ENCODE measurements around the gene IL1RAPL2. TPM values are rescaled to one million over a fixed set of nuclear protein-coding genes. Genes with fewer than 3 reads are reported as not detected.

The IL1RAPL2 gene
- total RNA-seq (not detected in 2 replicates), polyA plus RNA-seq (not detected in 2 replicates), polyA minus RNA-seq (not detected in 2 replicates)
- 0.09 TPM for total RNA-seq (2013)

DNA sequence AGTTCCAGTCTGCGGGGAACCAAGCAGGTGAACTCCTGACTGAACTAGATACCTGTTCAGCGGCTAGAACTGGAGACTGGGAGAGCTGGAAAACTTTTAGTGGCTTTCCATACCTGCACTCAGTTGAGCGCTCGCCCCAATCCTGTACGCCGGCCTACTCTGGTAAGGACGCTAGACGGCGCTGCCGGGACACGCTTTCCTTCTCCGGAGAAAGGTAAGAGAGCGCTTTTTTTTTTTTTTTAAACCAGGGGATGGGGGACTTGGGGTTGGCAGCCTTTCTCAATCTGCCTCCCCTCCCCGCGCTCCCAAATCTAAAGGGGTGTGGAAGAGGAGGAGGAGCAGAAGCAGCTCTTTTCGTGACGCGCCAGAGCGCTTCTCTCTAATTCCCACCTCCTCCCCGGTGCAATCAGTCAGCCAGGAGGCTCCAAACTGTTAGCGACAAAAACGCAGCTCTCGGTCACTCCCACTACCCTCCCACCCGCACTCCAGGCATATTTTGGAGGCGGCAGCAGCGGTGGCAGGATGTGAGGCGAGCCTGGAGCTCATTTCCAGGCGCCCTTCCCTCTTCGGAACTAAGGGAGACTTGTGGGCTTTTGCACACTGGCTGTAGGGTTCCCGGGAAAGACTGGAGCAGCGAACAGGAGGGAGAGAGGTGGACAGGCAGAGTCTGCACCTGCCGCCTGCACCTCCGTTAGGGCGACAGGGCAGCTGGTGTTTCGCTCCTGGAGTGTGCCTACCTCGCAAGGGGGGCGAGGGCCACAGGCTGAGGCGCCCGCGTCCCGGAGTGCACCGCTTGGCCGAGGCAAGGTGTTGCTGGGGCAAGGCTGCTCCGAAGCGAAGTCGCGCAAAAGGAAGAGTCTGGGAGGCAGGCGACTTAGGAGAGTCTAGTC is at the start of gene IL1RAPL2:
Gene IL1RAPL2 (plus strand): TSS at position 409 of the 890 bp plus-strand sequence.
- POLR2A ChIA-PET, result no interaction called here
- WGBS (ENCODE audit: insufficient coverage), result 9% methylated on average over 13 of the region's 48 CpGs
- Histone ChIP-seq H3K27ac (ENCODE audit: low read length in 2 of 2) (no peak within 1 kb of the TSS), H3K79me2 (ENCODE audit: control insufficient read depth, insufficient read depth, low read length) (no peaks in the 10 kb centered on the region), H2AFZ (ENCODE audit: insufficient read depth, low read depth, low read length, poor library complexity, severe bottlenecking) (no peak within 1 kb of the TSS), H3K4me3 (ENCODE audit: control extremely low read depth in 1 of 5, extremely low read depth in 1 of 5, insufficient read depth in 1 of 5, low read depth in 2 of 5, low read length in 4 of 5) (no peak within 1 kb of the TSS), H3K9me3 (ENCODE audit: control extremely low read depth in 1 of 3, control insufficient read depth in 2 of 3, insufficient read depth in 1 of 3, low read length in 2 of 3) (no peaks in the 10 kb centered on the region), H3K4me2 (replicated peaks; ENCODE audit: low read depth, low read length, poor library complexity, severe bottlenecking) (no peak within 1 kb of the TSS), H3K36me3 (replicated peaks in 1 of 2; ENCODE audit: control extremely low read depth in 1 of 2, control insufficient read depth in 1 of 2, extremely low read depth in 1 of 2, insufficient read depth in 2 of 2, low read length in 1 of 2) (no peaks in the 10 kb centered on the region), H4K20me1 (ENCODE audit: control insufficient read depth, insufficient read depth, low read length, poor library complexity, severe bottlenecking) (no peaks in the 10 kb centered on the region), H3K27me3 (replicated peaks in 1 of 4; ENCODE audit: control extremely low read depth in 1 of 4, control insufficient read depth in 3 of 4, insufficient read depth in 4 of 4, low read length in 3 of 4) (peaks cover 0 to 5% (median 3%) of the 10 kb centered on the region in 4 experiments), H3K9ac (ENCODE audit: low read length) (no peak within 1 kb of the TSS), H3K4me1 (ENCODE audit: control insufficient read depth in 2 of 2, insufficient read depth in 2 of 2, low read length in 2 of 2) (no peaks in the 10 kb centered on the region)
- no peak within 1 kb of the TSS for H3K27ac Mint-ChIP-seq
- no peaks in the 10 kb centered on the region for H3K9me3 Mint-ChIP-seq (ENCODE audit: insufficient read depth)
- intact Hi-C loops (cut with micrococcal nuclease), result no loop called here
- TF ChIP-seq EZH2 (IDR thresholded peaks at IDR 0.05; ENCODE audit: borderline replicate concordance, insufficient read depth, low read depth, low read length, poor library complexity, severe bottlenecking), result no peak
- TF ChIP-seq CTCF (IDR thresholded peaks at IDR 0.05), result no peak
- DNase-seq, result no peak
- H3K4me1 Mint-ChIP-seq, result no peaks in the 10 kb centered on the region
- H3K4me3 Mint-ChIP-seq, result no peak within 1 kb of the TSS
- peaks cover 20% of the 10 kb centered on the region for H3K27me3 Mint-ChIP-seq
- CTCF ChIA-PET, result no interaction called here
- no peak for ATAC-seq (ENCODE audit: low read depth)

GRCh38 chrX:104522386-104522785 is 43.6 kb upstream of the IL1RAPL2 start:
- H3K27ac Mint-ChIP-seq, result no peak overlapping the region
- POLR2A ChIA-PET, result no interaction called here

More at GRCh38 chrX:104522386-104522785, 43.6 kb upstream of the IL1RAPL2 start:
- H2AFZ ChIP-seq (ENCODE audit: insufficient read depth, low read depth, low read length, poor library complexity, severe bottlenecking), result no peak overlapping the region
- intact Hi-C loops (cut with micrococcal nuclease), result no loop called here
- Mint-ChIP-seq H3K9me3 (ENCODE audit: insufficient read depth) (peaks cover 4% of the 10 kb centered on the region), H3K4me1 (no peaks in the 10 kb centered on the region), H3K4me3 (no peak overlapping the region), H3K27me3 (no peaks in the 10 kb centered on the region)
- no peak for TF ChIP-seq CTCF (IDR thresholded peaks at IDR 0.05)
- no peak for TF ChIP-seq EZH2 (IDR thresholded peaks at IDR 0.05; ENCODE audit: borderline replicate concordance, insufficient read depth, low read depth, low read length, poor library complexity, severe bottlenecking)
- ATAC-seq (ENCODE audit: low read depth), result no peak
- no peaks in the 10 kb centered on the region for H4K20me1 ChIP-seq (ENCODE audit: control insufficient read depth, insufficient read depth, low read length, poor library complexity, severe bottlenecking)
- H3K27ac ChIP-seq (ENCODE audit: low read length in 2 of 2), result no peak overlapping the region
- no peak overlapping the region for H3K4me3 ChIP-seq (ENCODE audit: control extremely low read depth in 1 of 5, extremely low read depth in 1 of 5, insufficient read depth in 1 of 5, low read depth in 2 of 5, low read length in 4 of 5)
- no peaks in the 10 kb centered on the region for H3K79me2 ChIP-seq (ENCODE audit: control insufficient read depth, insufficient read depth, low read length)
- no peaks in the 10 kb centered on the region for H3K36me3 ChIP-seq (replicated peaks in 1 of 2; ENCODE audit: control extremely low read depth in 1 of 2, control insufficient read depth in 1 of 2, extremely low read depth in 1 of 2, insufficient read depth in 2 of 2, low read length in 1 of 2)
- no peak overlapping the region for H3K9ac ChIP-seq (ENCODE audit: low read length)
- WGBS (ENCODE audit: insufficient coverage), result no CpG with 5 or more reads among the region's 2 CpGs
- CTCF ChIA-PET, result no interaction called here
- H3K9me3 ChIP-seq (ENCODE audit: control extremely low read depth in 1 of 3, control insufficient read depth in 2 of 3, insufficient read depth in 1 of 3, low read length in 2 of 3), result no peaks in the 10 kb centered on the region
- no peak overlapping the region for H3K4me2 ChIP-seq (replicated peaks; ENCODE audit: low read depth, low read length, poor library complexity, severe bottlenecking)
- H3K27me3 ChIP-seq (replicated peaks in 1 of 4; ENCODE audit: control extremely low read depth in 1 of 4, control insufficient read depth in 3 of 4, insufficient read depth in 4 of 4, low read length in 3 of 4), result no peaks in the 10 kb centered on the region
- H3K4me1 ChIP-seq (ENCODE audit: control insufficient read depth in 2 of 2, insufficient read depth in 2 of 2, low read length in 2 of 2), result no peaks in the 10 kb centered on the region
- DNase-seq, result no peak

Data from B cell (primary cell).